ENCODE data around the gene TYW1. TPM values are rescaled to one million over a fixed set of nuclear protein-coding genes. Genes with fewer than 3 reads are reported as not detected.

TYW1 gene
- total and polyA plus RNA-seq, 2 of the 8 experiments (the other 6 are each of a cell fraction or from before 2014, with no cell fraction given) = 8.8 to 16.2 TPM

GRCh38 chr7:67045496-67045995 lies 48.9 kb downstream of the TYW1 start:
- DNase-seq (ENCODE audit: low read depth in 1 of 2, low spot score in 2 of 2) (no peak), FAIRE-seq (no peak)
- no peak overlapping the region for H3K4ac ChIP-seq (replicated peaks; ENCODE audit: insufficient read length, low read depth, low read length)
- no peak overlapping the region for H3K4me3 ChIP-seq (ENCODE audit: extremely low read depth in 1 of 4, insufficient read depth in 2 of 4, low read depth in 3 of 4, low read length in 4 of 4)
- H3K18ac ChIP-seq (ENCODE audit: extremely low read depth, low read length) = no peak overlapping the region
- no peak overlapping the region for H2BK20ac ChIP-seq (ENCODE audit: low read length)
- no peak overlapping the region for H3K27ac ChIP-seq (ENCODE audit: low read depth, low read length)
- no peaks in the 10 kb centered on the region for H4K20me1 ChIP-seq (replicated peaks in 1 of 2; ENCODE audit: control insufficient read depth in 1 of 2, insufficient read depth in 2 of 2, low read length in 2 of 2)
- WGBS, 2 experiments (ENCODE audit: extremely low coverage in 1 of 2, insufficient coverage in 1 of 2, insufficient read length in 1 of 2, insufficient replicate concordance in 2 of 2, low coverage in 1 of 2, low lambda C conversion rate in 2 of 2, missing lambda C conversion rate in 1 of 2) = 89% methylated on average over 4 of the region's 4 CpGs; no CpG with 5 or more reads in 1 of the 2 experiments
- H4K8ac ChIP-seq (ENCODE audit: extremely low read depth, insufficient read depth, low read length) = no peak overlapping the region
- no peaks in the 10 kb centered on the region for H3K79me2 ChIP-seq (ENCODE audit: control insufficient read depth in 1 of 2, insufficient read depth in 2 of 2, low read length in 2 of 2)
- H3K79me1 ChIP-seq (ENCODE audit: low read depth, low read length) = no peaks in the 10 kb centered on the region
- H3K14ac ChIP-seq (ENCODE audit: insufficient read length) = no peak overlapping the region
- ChIA-PET CTCF (ENCODE audit: partially characterized antibody) (no interaction called here), POLR2A (ENCODE audit: partially characterized antibody) (no interaction called here)
- H3K27me3 ChIP-seq (replicated peaks in 1 of 4; ENCODE audit: control insufficient read depth in 3 of 4, extremely low read depth in 1 of 4, insufficient read depth in 3 of 4, low read length in 3 of 4) = no peaks in the 10 kb centered on the region
- no peaks in the 10 kb centered on the region for H3K23me2 ChIP-seq (ENCODE audit: low read depth, low read length)
- H2AK5ac ChIP-seq (ENCODE audit: low read depth, low read length) = no peak overlapping the region
- H2BK12ac ChIP-seq (ENCODE audit: low read depth, low read length) = no peak overlapping the region
- no peak overlapping the region for H3K23ac ChIP-seq (ENCODE audit: insufficient read length)
- no peak overlapping the region for H2AFZ ChIP-seq (ENCODE audit: low read length)
- H3K4me2 ChIP-seq (ENCODE audit: insufficient read depth in 1 of 2, low read depth in 2 of 2, low read length in 2 of 2) = no peak overlapping the region
- H2BK5ac ChIP-seq (ENCODE audit: low read depth, low read length) = no peak overlapping the region
- no peak overlapping the region for H2BK15ac ChIP-seq (ENCODE audit: low read length)
- no peak overlapping the region for H3K9ac ChIP-seq (replicated peaks in 1 of 4; ENCODE audit: extremely low read depth in 1 of 4, low read depth in 3 of 4, low read length in 3 of 4)
- H3K36me3 ChIP-seq (ENCODE audit: control insufficient read depth in 2 of 4, insufficient read depth in 4 of 4, low read length in 3 of 4) = no peaks in the 10 kb centered on the region; a peak in 1 of 8 replicates
- no peak overlapping the region for H4K5ac ChIP-seq (ENCODE audit: insufficient read length, low read depth, low read length)
- no peak overlapping the region for H3K56ac ChIP-seq (replicated peaks; ENCODE audit: insufficient read length, low read depth, low read length)
- H3K4me1 ChIP-seq (replicated peaks in 1 of 4; ENCODE audit: control insufficient read depth in 3 of 4, insufficient read depth in 4 of 4, low read length in 3 of 4) = no peaks in the 10 kb centered on the region
- no peaks in the 10 kb centered on the region for H3K9me3 ChIP-seq (ENCODE audit: insufficient read depth in 2 of 2, low read depth in 1 of 2, low read length in 1 of 2)
- H2BK120ac ChIP-seq (replicated peaks; ENCODE audit: low read depth, low read length) = no peak overlapping the region
- H4K91ac ChIP-seq (replicated peaks; ENCODE audit: insufficient read length, low read length) = no peak overlapping the region
- TF ChIP-seq ATF2 (IDR thresholded peaks at IDR 0.05; ENCODE audit: low read length) (no peak), CHD1 (IDR thresholded peaks at IDR 0.05; ENCODE audit: low read depth, low read length) (no peak), TEAD4 (IDR thresholded peaks at IDR 0.05; ENCODE audit: low read depth, low read length) (no peak), RAD21 (IDR thresholded peaks at IDR 0.05 in 1 of 2, conservative IDR thresholded peaks at IDR 0.05 in 1 of 2; ENCODE audit: low read depth in 2 of 2, low read length in 2 of 2) (no peak), POLR2A (IDR thresholded peaks at IDR 0.05; ENCODE audit: control extremely low read depth in 1 of 2, low read depth in 2 of 2, low read length in 2 of 2) (no peak), HDAC2 (IDR thresholded peaks at IDR 0.05; ENCODE audit: borderline replicate concordance in 1 of 2, low read depth in 2 of 2, low read length in 2 of 2) (no peak), BCL11A (IDR thresholded peaks at IDR 0.05; ENCODE audit: low read depth in 2 of 2, low read length in 2 of 2) (no peak), NRF1 (IDR thresholded peaks at IDR 0.05; ENCODE audit: low read depth, low read length) (no peak), GABPA (IDR thresholded peaks at IDR 0.05; ENCODE audit: borderline replicate concordance, insufficient read depth, low read length) (no peak), YY1 (IDR thresholded peaks at IDR 0.05; ENCODE audit: low read depth, low read length) (no peak)

Data from H1 (cell line).